ENCODE data around the gene ONECUT1.

The ONECUT1 gene

DNA sequence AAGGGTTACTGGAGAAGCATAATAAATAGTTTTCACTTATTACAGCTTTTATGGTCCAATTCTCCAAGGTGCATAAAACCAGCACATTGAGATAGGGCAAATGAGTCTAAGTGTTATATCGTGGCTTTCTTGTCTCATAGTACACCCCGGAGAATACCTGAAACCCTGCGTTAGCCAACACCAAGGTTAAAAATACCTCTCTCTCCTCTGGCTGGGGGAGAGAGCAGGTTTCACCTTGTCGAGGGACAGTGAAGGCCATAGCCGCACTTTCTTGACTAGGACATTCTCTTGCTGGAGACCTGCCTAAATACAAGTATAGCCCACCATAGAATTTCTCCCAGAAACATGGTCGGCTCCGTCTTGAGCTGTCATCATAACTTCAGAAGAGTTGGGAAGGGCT is 59.5 kb downstream of the ONECUT1 start:
- DNase-seq: no peak

DNA sequence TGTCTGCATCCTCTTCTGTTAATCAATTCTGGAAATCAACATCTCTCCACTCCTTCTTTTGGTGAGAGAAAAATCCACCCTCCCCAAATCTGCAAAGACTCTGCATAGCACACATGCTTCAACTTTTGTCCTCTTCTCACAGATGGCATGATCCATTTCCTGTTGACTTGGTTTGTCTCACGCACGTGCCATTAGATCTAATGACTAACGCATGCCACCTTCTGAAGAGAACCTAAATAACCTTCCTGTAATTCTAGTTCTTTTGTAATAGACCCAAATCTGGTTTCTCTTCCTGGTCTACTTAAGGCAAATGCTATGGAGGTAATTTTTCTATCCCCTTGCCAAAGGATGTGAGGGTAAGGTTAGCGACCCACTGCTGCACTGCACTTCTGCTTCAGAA is 60.0 kb downstream of the ONECUT1 start:
- peak; percentile 29 for DNase-seq

DNA sequence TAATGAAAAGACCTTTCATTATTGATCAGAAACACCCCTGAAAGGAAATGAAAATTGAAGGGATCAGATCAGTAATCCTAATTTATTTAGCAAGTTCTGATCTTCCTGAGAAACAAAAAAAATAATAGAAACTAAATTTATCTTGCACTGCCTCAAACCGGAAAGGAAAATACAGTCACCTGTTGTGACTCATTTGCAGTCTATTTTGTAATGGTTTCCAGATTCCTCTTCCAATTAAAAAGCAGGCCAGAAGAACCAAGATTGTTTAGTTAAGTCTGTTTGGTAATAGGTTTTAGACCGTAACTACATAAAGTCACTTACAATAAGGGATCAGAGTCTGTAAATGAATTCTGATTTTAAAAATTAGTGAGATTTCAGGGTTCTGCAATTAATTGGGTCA is 61.2 kb downstream of the ONECUT1 start:
- no peak for DNase-seq

DNA sequence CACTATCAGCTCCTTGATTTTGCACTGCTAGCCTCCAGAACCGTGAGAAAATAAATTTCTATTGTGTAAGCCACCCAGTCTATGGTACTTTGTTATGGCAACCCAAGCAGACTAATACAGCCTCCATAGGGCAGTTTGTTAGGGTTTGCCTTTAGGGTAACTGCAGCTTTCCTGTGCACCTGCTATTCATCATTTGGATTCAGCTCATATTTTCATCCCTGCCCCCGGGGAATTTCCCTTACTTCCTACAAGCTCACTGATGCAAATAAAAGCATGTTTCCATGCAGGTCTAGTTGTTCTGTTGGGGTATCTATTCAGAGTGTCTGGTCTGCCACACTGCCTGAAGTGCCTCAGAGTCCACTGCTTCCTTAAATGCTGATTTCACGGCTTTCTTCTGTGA is 62.3 kb downstream of the ONECUT1 start:
- DNase-seq: no peak

DNA sequence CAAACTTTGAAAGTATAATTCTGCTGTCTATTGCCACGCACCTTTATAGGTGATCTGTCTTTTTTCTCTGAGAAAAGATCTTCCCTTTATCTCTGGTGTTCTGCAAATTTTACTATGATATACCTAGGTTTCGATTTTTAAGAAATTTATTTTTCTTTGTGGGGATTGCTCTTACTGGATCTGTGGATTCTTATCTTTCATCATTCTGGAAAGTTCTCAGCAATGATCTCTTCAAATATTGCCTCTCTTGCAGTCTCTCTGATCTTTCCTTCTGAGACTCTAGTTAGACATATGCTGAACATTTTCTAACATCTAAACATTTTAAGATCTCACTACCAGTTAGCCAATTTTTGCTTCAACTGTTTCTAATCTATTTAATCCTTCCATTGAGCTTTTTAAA is 63.9 kb downstream of the ONECUT1 start:
- no peak for DNase-seq

DNA sequence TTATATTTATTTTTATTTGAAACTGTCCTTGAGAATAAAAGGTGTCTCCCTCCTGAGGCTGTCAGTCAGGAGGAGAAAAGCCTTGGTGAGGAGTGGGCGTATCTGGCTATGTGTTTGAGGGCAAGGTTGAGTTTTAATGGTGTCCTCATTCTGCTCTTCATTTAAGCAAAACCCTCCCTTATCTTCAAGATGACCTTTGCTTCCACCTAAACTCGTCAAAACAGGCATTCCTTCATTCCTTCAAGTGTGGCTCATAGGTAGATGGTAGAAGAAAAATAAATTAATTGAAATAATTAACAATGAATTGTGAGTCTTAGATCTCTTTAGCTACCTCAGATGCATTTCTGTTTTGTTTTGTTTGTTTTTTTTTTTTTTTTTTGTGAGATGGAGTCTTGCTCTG is 71.6 kb downstream of the ONECUT1 start:
- no peak for DNase-seq

DNA sequence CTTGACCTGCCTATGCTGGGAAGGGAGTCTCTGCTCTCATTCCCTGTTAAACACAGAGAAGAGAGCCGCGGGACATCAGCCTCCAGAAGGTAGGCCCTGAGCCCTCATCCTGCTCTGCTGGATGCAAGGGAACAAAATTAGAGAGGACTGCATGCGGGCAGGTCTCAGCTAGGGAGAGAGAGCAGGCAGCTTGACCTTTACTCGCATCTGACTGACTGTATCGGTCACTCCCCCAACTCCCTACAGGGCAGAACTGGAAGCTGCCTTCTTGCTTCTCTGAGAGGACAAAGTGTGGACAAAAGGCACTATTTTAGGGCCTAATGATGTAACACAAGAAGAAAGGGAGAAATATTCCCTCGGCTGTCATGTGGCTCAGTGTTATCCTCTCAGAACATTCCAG is 72.2 kb downstream of the ONECUT1 start:
- no peak for DNase-seq

DNA sequence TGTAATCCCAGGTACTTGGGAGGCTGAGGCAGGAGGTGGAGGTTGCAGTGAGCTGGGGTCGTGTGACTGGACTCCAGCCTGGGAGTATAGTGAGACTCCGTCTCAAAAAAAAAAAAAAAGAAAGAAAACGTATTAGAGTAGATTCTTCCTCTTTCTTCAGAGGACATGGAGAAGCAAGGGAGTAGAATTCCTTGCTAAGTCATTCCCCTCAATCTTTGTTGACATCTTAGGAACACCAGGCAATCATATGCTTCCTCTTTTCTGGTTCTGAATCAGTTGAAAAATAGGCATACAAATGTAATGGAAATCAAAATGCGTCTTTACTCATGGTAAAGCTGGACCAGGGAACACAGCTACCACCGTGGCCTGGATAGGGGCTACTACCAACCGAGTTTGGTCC is 72.7 kb downstream of the ONECUT1 start:
- DNase-seq: no peak

DNA sequence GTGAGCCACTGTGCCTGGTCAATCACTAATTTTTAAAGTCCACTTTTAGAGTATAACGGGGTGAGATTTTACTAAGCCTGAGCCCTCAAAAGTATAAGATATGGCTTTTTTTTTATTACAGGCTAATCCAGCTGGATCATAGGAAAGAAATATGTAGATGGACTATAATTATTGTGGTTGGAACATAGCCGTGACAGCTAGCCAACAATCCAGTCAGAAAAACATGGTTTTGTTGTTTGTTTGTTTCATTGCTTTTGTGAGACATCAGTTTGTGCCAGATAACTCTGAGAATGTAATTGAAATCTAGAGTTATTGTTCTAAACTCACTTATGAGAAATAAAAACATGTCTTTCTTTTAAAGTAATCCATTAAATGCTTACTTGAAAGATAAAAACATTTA is 73.6 kb downstream of the ONECUT1 start:
- DNase-seq: no peak

DNA sequence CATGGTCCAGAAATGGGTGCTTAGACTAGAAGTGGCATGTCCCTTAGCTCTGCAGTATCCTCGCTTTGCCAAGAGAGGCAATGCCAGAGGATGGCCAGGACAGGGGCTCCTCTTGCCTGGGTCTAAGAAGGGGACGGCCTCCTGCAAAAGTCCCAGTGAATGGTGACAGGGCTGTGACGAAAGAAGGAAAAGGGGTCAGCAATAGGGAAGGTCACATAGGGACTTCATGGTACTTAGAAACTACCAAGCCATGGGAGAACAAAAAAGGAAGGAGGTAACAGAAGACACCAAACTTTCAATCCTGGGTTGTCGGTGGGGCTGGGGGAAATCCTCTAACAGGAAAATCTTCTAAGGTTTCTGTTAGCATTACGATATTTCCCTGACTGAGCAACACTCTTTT is 74.7 kb downstream of the ONECUT1 start:
- DNase-seq: no peak

DNA sequence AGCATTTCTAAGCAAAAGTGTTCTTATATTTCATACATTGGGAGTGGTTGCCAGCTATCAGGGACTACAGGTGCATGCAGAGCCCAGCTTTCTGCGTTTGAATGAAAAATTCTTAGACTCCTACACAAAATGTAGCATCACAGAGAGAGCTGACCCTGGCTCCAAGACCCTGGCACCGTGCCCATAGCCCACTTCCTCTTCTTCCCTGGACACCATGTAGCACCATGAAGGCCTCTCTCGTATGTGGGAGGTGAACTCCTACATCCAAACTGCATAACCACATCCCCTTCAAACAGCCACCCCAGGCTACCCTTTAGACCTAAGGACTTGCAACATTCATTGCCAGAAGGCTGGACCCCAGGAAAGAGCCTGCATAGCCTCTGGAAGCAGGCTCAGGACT is 75.2 kb downstream of the ONECUT1 start:
- no peak for DNase-seq

DNA sequence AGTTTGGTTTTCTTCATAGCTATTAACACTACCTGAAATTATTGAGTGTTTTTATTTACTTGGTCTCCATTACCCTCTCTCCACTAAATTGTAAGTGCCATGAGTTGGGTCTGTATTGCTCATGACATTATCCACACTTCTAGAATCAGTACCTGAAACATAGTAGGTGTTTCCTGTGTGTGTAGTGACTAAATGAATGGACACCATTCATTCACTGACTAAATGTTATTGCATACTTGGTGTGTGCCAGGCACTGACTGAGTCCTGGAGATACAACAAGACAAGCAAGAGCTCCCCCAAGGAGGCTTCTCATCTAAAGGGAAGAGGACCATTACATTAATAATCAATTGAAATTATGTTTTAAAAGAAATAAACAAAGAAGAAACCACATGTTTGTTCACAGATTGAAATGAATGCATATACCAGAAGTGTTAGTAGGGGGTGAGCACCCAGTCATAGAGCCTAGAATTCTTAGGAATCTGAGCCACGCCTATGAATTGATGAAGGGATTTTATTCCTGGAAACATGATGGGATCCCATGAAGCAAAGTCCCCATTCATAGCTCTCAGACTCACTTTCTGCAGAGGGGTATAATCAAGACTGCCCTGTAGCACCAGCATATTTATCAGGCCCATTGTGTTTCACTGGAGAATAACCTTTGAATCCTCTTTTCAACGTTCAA is 79.3 kb downstream of the ONECUT1 start:
- DNase-seq: no peak

DNA sequence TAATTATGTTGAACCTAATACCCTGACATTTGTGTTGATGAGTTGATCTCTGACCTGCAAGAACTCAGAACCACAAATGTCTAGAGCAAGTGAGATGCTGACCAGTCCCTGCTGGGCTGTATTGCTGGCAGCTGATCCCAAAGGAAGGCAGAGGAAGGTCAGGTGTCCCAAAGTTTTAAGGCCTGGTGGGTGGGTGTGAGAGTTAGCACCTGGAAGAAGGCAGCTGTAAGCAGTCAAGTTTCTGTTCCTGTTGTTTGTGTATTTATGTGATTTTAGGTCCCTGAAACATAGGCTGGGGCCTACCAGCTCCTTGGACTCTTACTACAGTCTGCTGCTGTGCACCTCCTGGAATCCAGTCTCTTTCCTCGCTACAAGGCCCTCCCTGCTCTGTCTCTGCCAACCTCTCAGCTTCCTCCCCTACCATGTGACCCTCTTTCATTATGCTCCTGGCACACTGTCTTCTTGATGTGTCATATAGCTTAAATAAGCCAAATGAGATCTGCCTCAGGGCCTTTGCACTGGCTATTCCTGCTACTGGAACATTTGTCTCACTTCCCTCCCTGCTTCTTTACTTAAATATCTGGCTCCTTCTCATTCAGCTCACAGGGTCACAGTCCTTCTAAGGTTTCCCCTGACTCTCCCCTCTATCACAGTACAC is 80.0 kb downstream of the ONECUT1 start:
- DNase-seq: no peak

DNA sequence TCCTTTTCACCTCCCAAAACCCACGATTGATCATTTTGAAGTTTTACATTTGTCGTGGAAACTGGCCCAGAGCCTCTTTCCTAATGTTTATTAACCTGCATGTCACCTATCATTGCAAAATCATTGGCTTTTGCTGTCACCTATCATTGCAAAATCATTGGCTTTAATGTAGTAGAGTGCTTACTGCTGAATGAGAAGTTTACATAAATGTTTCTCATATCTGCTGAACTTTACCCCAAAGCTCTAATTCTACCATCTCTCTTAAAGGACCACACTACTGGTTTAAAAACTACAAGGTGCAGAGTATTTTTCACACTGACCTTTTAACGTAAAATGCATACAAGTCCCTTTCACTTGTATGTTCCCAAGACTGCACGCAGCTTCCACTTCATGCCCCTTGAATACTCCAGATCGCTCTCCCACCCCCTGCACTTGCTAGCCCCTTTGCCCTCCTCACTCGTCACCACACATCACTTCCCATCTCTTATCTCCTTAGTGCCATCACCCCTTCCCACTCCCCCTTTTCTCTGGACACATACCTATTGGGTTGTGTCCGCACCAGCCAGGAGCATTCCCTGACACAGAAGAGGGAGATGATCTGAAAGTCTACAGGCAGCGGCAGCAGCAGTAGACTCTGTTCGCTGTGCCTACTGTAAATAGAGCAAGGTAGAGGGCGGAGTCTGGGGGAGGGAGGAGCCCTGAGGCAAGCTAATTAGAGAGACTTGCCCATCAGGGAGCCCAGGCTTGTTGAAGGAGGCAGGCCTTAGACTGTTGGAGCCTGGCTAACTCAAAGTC is 80.8 kb downstream of the ONECUT1 start:
- DNase-seq: no peak

All from activated effector memory CD4-positive, alpha-beta T cell treated with Interleukin-2 at 50 U/mL for 16 hours (primary cell).